Activated CD8-positive, alpha-beta memory T cell treated with anti-CD3 and anti-CD28 coated beads, Interleukin-2, amount 50 U/mL, for 1 hour (primary cell): ENCODE results near the gene DPF1.

Source experiments
- DNase-seq: peaks from one replicate; pipeline ENCODE4 v3.0.0-alpha.2; 2020; ENCODE audit errors: extremely low read depth

Gene DPF1

GRCh38 chr19:38163419-38164290, 60.4 kb downstream of the DPF1 start:
- DNase-seq = no peak

DNA sequence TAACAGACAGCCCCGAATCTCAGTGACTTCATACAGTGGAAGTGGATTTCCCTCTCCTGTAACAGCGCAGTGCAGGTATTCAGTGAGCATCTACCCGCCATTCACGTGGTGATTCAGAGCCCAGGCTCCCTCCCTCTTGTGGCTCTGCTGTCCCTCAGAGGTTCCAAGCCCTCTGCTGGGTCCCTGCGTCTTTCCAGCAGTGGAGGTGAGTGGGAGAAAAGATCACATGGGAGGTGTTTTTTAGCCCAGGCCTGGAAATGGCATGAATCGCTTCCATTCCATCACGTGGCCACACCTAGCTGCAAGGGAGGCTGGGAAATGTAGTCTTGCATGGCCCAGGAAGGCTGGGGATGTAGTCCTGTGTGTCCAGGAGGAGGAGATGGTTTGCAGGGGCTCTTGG, 61.4 kb downstream of the DPF1 start:
- no peak for DNase-seq

DNA sequence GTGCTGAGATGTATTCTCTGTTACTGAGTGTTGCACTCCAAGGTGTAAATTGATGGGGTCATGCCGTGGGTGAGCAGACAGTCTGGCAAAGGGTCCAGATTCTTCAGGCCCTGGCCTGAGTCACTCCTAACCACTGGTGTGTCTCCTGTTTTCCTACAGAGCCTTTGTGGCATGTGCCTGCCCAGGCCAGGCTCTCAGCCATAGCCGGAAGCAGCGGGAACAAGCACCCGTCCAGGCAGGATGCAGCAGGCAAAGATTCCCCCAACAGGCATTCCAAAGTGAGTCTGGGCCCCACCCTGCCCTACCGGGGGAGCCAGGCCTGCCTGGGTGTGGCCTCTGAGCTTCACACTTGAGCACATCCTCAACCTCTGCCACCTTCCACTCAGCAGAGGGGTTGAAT, 61.9 kb downstream of the DPF1 start:
- no peak for DNase-seq
